Mucosa of descending colon (tissue), 3 donors: ENCODE measurements around the gene KCNK3. TPM values are rescaled to one million over a fixed set of nuclear protein-coding genes. Genes with fewer than 3 reads are reported as not detected.
"Not testable (repeated sequence)": the region's sequence is repeated elsewhere in the genome, so short reads cannot be mapped to it uniquely, and the experiment has no call there.

Experiments used
- ATAC-seq: fragments of 200-7000 bp; cut with Tn5 transposase; one replicate; pipeline ENCODE4 v1.9.1; 2020; ENCODE audit warnings: mild to moderate bottlenecking, moderate library complexity
- DNase-seq, 3 donors: peaks; one replicate each; pipeline ENCODE4 v3.0.0-alpha.2; 2020
- H3K36me3 ChIP-seq: fragments of 200-600 bp; one replicate; pipeline ENCODE4 v1.8.0; 2021; ENCODE audit warnings: low read depth, mild to moderate bottlenecking
- H3K4me1 ChIP-seq: fragments of 200-600 bp; one replicate; pipeline ENCODE4 v1.8.0; 2021; ENCODE audit warnings: low read depth, mild to moderate bottlenecking
- H3K4me3 ChIP-seq: fragments of 200-600 bp; one replicate; pipeline ENCODE4 v1.8.0; 2021; ENCODE audit warnings: mild to moderate bottlenecking
- H3K9me3 ChIP-seq: fragments of 200-600 bp; one replicate; pipeline ENCODE4 v1.8.0; 2021; ENCODE audit warnings: mild to moderate bottlenecking
- intact Hi-C, 2 donors: fragments of 100-400 bp; cut with DNase I in 1 of 2; cut with micrococcal nuclease in 1 of 2; formaldehyde crosslinking; loops; one replicate each; pipeline versions ENCODE4 v1.11.0 to v1.11.1; 2022; cut with DNase I, micrococcal nuclease
- total RNA-seq, 3 donors: library from RNA; stranded (reverse); fragmentation: NEBNext Ultra II Directional in 2 of 3; extraction: Animal tissue kit (Norgen Biotek cat#: 25700) in 2 of 3; gene quantifications; one replicate each; pipeline versions ENCODE4 v1.2.1 to v1.2.4, GENCODE V29; 2021 to 2023
- TF ChIP-seq, protein P1 (sequence below): fragments of 200-600 bp; IDR thresholded peaks from one replicate; pipeline ENCODE4 v1.8.0; 2022; ENCODE audit warnings: antibody characterized with exemption, mild to moderate bottlenecking
- donor health status: DM: no; HTN: no; CAD: no; lungs with moderate emphysema.
- donor health status: DM: no; HTN: no; CAD: no.
- donor health status: DM: no; HTN: yes; CAD: no.

The KCNK3 gene
- total RNA-seq, 3 donors from 2014 or later, result 0.64 to 11.0 (median 0.92) TPM

DNA sequence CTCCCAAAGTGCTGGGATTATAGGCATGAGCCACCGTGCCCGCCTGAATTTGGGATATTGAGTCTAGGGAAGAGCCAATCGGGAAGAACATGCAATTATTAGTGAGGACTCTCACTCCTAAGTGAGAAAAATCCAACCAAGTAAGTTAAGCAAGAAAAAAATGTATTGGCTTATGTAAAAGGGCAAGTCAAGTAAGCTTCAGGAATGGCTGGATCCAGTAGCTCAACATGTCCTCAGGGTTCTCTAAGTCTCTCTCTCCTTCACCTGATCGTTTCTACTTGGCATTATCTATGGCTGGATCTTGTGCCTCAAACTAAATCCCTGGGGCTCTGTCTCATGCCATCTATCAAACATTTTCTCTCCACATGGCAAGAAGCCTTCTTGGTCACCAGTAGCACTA, 35.3 kb upstream of the KCNK3 start:
- H3K9me3 ChIP-seq, result peaks cover 12% of the 10 kb centered on the region
- H3K36me3 ChIP-seq, result no peaks in the 10 kb centered on the region
- H3K4me3 ChIP-seq, result no peak overlapping the region
- TF ChIP-seq, protein P1, sequence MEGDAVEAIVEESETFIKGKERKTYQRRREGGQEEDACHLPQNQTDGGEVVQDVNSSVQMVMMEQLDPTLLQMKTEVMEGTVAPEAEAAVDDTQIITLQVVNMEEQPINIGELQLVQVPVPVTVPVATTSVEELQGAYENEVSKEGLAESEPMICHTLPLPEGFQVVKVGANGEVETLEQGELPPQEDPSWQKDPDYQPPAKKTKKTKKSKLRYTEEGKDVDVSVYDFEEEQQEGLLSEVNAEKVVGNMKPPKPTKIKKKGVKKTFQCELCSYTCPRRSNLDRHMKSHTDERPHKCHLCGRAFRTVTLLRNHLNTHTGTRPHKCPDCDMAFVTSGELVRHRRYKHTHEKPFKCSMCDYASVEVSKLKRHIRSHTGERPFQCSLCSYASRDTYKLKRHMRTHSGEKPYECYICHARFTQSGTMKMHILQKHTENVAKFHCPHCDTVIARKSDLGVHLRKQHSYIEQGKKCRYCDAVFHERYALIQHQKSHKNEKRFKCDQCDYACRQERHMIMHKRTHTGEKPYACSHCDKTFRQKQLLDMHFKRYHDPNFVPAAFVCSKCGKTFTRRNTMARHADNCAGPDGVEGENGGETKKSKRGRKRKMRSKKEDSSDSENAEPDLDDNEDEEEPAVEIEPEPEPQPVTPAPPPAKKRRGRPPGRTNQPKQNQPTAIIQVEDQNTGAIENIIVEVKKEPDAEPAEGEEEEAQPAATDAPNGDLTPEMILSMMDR, result no peak
- no peaks in the 10 kb centered on the region for H3K4me1 ChIP-seq
- ATAC-seq (no peak), DNase-seq (no peak)
- intact Hi-C loops, result no loop called here

DNA sequence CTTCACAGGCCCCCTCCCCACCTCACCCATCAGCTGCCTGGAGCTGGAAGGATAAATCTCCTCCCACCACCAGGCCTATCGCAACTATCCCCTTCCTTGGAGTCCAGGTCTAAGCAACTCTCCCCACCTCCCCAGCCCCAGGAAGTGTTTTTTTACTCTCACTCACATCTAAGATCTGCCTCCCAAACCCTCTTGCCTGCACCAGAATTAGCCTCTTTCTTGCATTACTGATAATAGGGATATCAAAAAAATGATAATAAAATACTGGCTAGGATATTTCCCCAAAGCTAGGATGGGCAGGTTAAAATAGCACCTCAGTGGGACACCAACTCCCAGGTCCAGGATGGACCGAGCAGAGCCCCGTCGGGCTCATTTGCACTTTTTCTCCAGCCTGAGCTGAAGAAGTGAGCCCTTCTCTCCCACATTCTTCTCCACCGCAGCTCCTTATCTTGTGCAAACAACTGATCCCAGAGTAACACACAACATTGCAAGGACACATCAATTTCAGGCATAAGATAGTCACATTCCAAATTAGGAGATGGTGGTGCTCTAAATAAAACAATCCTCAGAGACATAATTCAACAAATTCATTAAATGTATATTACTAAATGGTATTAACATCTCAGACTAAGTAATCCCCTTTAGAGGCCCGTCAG, 33.7 kb upstream of the KCNK3 start:
- Histone ChIP-seq H3K36me3 (no peaks in the 10 kb centered on the region), H3K9me3 (peaks cover 12% of the 10 kb centered on the region), H3K4me1 (no peaks in the 10 kb centered on the region), H3K4me3 (no peak overlapping the region)
- TF ChIP-seq, protein P1, result no peak
- ATAC-seq, result no peak
- no peak for DNase-seq
- intact Hi-C loops, result no loop called here

DNA sequence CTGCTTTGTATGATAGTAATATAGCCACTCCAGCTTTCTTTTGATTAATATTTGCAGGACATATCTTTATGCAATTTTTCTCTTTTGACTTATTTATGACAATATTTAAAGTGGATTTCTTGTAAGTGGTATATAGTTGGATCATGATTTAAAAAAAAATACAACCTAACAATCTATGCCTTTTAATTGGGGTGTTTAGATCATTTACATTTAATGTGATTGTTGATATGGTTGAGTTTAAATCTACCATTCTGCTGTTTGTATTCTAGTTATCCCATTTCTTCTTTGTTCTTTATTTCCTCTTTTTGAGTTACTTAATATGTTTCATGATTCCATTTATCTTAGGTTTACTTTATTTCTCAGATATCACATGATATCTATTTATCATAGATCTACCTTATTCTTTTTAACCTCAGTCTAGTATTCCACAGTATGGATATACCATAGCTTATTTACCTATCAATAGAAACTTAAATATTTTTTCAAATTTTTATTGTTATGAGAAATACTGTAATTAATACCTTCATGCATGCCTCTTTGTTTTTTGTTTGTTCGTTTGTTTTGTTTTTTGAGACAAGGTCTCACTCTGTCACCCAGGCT, 32.1 kb upstream of the KCNK3 start:
- intact Hi-C loops, result no loop called here
- Histone ChIP-seq H3K9me3 (peaks cover 12% of the 10 kb centered on the region), H3K36me3 (no peaks in the 10 kb centered on the region), H3K4me3 (no peak overlapping the region), H3K4me1 (no peaks in the 10 kb centered on the region)
- TF ChIP-seq, protein P1, result no peak
- ATAC-seq (no peak), DNase-seq (no peak)

DNA sequence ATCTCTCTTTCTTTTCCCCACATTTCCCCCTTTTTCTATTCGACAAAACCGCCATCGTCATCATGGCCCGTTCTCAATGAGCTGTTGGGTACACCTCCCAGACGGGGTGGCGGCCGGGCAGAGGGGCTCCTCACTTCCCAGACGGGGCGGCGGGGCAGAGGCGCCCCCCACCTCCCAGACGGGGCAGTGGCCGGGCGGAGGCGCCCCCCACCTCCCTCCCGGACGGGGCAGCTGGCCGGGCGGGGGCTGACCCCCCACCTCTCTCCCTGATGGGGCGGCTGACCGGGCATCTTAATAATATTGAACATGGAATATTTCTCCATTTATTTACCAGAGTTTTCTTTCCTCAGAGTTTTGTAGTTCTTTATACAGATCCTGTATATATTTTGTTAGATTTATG, 27.2 kb upstream of the KCNK3 start:
- H3K4me1 ChIP-seq, H3K36me3 ChIP-seq, intact Hi-C loops, DNase-seq, H3K4me3 ChIP-seq, ATAC-seq, H3K9me3 ChIP-seq: not testable (repeated sequence)

DNA sequence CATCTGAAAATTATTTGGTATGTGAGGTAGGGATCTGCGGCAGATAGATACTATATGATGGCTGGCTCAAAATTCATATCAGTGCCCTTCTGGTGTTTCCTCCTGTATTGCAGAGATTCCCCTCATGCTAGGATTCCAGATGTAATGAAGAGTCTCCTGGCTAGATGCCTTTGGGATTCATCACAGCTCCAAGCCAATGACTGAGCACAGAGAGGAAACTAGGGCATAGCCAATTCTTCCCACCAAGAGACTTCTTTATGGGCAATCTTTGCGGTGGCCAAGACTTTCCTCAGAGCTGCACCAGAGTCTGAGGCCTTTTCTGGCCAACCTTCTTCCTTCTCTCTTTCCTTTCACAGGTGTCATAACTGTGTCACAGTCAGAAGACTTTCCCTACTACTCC, 25.9 kb upstream of the KCNK3 start:
- DNase-seq (no peak), ATAC-seq (no peak)
- TF ChIP-seq, protein P1, result no peak
- Histone ChIP-seq H3K4me3 (no peak overlapping the region), H3K9me3 (no peaks in the 10 kb centered on the region), H3K4me1 (no peaks in the 10 kb centered on the region), H3K36me3 (no peaks in the 10 kb centered on the region)
- intact Hi-C loops, result no loop called here

DNA sequence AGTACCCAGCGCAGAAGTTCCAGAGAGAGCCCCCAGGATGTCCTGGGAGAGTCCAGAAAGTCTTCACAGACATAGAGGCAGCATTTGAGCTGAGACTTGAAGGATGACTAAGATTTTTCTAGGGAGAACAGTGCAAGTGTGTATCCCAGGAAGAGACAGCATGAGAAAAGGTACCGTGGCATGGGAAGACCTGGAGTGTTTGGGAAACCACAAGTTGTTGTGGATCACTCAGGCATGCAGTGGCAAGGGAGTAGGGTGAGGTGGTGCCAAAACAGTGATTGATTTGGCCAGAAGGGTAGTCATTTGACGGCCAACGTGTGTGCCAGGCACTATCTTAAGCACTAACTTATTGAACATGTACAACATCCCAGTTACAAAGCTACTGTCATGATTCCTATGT, 24.5 kb upstream of the KCNK3 start:
- DNase-seq, result no peak
- H3K9me3 ChIP-seq, result no peaks in the 10 kb centered on the region
- TF ChIP-seq, protein P1, result no peak
- no peaks in the 10 kb centered on the region for H3K36me3 ChIP-seq
- intact Hi-C loops, result no loop called here
- ATAC-seq, result no peak
- no peaks in the 10 kb centered on the region for H3K4me1 ChIP-seq
- H3K4me3 ChIP-seq, result no peak overlapping the region
